NCI-H2081 (cell line): ENCODE results near the gene SERPINB10.

Experiments
- DNase-seq, 2 experiments: peaks; one replicate each; lab custom pipeline; 2025; lab: John Stamatoyannopoulos, UW

SERPINB10 gene

GRCh38 chr18:63947051-63947790 lies 39.5 kb downstream of the SERPINB10 start:
- DNase-seq = no peak

- DNase-seq = peak; percentile 68 to 84
Observed at GRCh38 chr18:63949068-63949737, 41.4 kb downstream of the SERPINB10 start, which contains the start of gene HMSD. TSS of gene HMSD (plus strand) at chr18:63949301. CDS start at chr18:63953456, 4,155 bp downstream.

GRCh38 chr18:63951302-63951705 lies 43.5 kb downstream of the SERPINB10 start:
- no peak for DNase-seq

GRCh38 chr18:63953811-63954210 lies 46.1 kb downstream of the SERPINB10 start:
- no peak for DNase-seq

GRCh38 chr18:63956755-63957154 lies 49.0 kb downstream of the SERPINB10 start:
- DNase-seq = no peak

- DNase-seq = no peak
Observed at GRCh38 chr18:63960891-63961290, 53.1 kb downstream of the SERPINB10 start.

GRCh38 chr18:63961435-63961980 lies 53.8 kb downstream of the SERPINB10 start:
- DNase-seq = no peak

GRCh38 chr18:63962137-63962536 lies 54.4 kb downstream of the SERPINB10 start:
- DNase-seq = no peak

GRCh38 chr18:63963615-63964256 lies 56.0 kb downstream of the SERPINB10 start:
- peak; percentile 39 to 40 for DNase-seq

GRCh38 chr18:63964908-63965307 lies 57.1 kb downstream of the SERPINB10 start:
- no peak for DNase-seq

GRCh38 chr18:63965716-63966330 lies 58.1 kb downstream of the SERPINB10 start:
- DNase-seq = no peak

GRCh38 chr18:63969942-63970808 lies 62.4 kb downstream of the SERPINB10 start, which contains the start of gene SERPINB8:
TSS of gene SERPINB8 (plus strand) at chr18:63970081. CDS start at chr18:63978309, 8,228 bp downstream.
- DNase-seq = peak; percentile 93 to 96

- no peak for DNase-seq
Observed at GRCh38 chr18:63970809-63971205, 63.0 kb downstream of the SERPINB10 start.

GRCh38 chr18:63971320-63972001 lies 63.7 kb downstream of the SERPINB10 start:
- DNase-seq = no peak

GRCh38 chr18:63972002-63972376 lies 64.2 kb downstream of the SERPINB10 start:
- no peak for DNase-seq

GRCh38 chr18:63974991-63975390 lies 67.2 kb downstream of the SERPINB10 start:
- DNase-seq = no peak

GRCh38 chr18:63975628-63976027 lies 67.9 kb downstream of the SERPINB10 start:
- no peak for DNase-seq

- no peak for DNase-seq
Observed at GRCh38 chr18:63977040-63977439, 69.3 kb downstream of the SERPINB10 start.

GRCh38 chr18:63979409-63979920 lies 71.7 kb downstream of the SERPINB10 start:
- DNase-seq = peak; percentile 47 to 49

- DNase-seq = no peak
Observed at GRCh38 chr18:63980027-63980426, 72.3 kb downstream of the SERPINB10 start.
